Measurements from ENCODE around the gene C16orf54. TPM values are rescaled to one million over a fixed set of nuclear protein-coding genes. Genes with fewer than 3 reads are reported as not detected.
"Not testable (repeated sequence)": the region's sequence is repeated elsewhere in the genome, so short reads cannot be mapped to it uniquely, and the experiment has no call there.

C16orf54 gene
- polyA plus RNA-seq, 4 donors: 0.16 to 0.42 (median 0.26) TPM

DNA sequence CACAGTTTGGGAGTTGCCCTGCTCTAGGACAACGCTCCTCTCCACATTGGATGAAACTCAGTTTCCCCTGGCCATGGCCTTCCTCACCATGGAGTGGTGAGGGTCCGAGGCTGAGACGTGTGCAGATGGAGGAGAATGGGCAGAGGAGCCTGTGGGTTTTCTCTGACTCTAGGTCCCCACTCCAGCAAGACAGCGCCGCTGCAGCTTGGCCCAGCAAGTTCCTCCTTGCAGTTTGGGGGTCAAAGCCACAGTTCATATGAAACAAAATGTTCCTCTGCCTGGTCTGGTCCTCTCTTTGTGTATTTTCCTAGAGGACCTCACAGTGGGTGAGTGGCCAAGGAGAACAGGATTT is 2.3 kb downstream of the C16orf54 start:
- DNase-seq (ENCODE audit: low read depth in 4 of 4, low spot score in 3 of 4): no peak

DNA sequence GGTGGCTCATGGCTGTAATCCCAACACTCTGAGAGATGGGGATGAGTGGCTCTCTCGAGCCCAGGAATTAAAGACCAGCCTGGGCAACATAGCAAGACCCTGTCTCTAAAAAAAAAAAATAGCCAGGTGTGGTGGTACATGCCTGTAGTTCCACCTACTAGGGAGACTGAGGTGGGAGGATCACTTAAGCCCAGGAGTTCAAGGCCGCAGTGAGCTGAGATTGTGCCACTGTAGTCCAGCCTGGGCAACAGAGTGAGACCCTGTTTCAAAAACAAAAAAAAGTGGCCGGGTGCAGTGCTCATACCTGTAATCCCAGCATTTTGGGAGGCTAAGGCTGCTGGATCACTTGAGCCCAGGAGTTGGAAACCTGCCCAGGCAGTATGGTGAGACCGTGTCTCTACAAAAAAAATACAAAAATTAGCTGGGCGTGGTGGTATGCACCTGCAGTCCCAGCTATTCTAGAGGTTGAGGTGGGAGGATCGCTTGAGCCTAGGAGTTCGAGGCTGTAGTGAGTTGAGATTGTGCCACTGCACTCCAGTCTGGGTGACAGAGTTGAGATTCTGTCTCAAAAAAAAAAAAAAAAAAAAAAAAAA is 3.0 kb downstream of the C16orf54 start:
- no peak for DNase-seq (ENCODE audit: low read depth in 4 of 4, low spot score in 3 of 4)

DNA sequence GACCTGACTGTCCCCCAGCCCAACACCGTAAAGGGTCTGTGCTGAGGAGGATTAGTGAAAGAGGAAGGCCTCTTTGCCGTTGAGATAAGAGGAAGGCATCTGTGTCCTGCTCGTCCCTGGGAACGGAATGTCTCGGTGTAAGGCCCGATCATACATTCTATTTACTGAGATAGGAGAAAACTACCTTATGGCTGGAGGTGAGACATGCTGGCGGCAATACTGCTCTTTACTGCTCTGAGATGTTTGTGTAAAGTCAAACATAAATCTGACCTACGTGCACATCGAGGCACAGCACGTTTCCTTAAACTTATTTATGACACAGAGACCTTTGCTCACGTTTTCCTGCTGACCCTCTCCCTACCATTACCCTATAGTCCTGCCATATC is 5.2 kb downstream of the C16orf54 start:
- DNase-seq (ENCODE audit: low read depth in 4 of 4, low spot score in 3 of 4): not testable (repeated sequence)

DNA sequence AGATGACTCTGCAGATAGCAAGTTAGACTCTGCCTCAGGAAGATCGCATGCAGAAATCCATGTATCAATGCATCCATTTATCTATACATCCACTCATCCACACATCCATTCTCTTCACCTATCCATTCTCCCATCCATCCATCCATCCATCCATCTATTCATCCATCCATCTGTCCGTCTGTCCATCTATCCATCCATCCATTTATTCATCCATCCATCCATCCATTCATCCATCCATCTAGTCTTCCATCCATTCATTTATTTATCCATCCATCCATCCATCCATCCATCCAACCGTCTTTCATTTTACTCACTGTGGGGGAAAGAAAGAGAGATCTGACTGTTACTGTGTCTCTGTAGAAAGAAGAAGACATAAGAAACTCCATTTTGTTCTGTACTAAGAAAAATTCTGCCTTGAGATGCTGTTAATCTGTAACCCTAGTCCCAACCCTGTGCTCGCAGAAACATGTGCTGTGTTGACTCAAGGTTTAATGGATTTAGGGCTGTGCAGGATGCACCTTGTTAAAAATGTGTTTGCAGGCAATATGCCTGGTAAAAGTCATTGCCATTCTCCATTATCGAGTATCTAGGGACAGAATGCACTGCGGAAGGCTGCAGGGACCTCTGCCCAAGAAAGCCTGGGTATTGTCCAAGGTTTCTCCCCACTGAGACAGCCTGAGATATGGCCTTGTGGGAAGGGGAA is 5.7 kb downstream of the C16orf54 start:
- DNase-seq (ENCODE audit: low read depth in 4 of 4, low spot score in 3 of 4): not testable (repeated sequence)

DNA sequence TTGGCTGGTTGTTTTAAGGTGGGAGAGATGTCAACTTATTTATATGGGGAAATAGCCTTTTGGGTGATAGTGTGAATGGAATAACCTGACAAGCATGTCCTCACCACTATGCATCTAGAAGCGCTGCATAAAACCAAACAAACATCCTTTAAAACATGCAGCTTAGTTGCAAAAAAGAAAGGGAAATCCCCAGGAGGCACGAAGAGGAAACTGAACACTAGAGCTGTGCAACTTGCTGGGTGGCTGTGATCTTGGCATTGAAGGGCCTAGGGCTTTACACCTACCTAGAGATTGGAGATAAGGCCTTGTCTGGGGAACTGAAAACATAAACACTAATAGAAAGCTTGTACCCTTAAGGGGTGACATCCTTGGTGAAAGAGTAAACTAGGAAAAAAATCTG is 7.3 kb downstream of the C16orf54 start:
- no peak for DNase-seq (ENCODE audit: low read depth in 4 of 4, low spot score in 3 of 4)

DNA sequence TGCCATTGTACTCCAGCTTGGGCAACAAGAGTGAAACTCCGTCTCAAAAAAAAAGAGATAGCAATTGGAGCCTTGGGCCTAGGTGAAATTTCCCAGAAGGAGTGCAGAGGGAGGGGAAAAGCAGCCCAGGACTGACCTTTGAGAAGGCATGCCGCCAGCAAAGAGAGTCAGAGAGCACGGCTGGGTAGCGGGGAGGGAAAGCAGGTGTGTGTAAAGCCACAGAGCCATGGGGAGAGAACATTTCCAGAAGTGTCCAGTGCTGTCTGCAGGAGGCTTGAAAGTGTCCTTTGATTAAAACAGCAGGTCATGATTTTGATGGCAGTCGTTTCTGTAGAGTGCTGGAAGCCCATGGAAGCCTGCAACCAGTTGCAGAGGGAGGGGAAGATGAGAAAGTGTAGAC is 8.1 kb downstream of the C16orf54 start:
- no peak for DNase-seq (ENCODE audit: low read depth in 4 of 4, low spot score in 3 of 4)

DNA sequence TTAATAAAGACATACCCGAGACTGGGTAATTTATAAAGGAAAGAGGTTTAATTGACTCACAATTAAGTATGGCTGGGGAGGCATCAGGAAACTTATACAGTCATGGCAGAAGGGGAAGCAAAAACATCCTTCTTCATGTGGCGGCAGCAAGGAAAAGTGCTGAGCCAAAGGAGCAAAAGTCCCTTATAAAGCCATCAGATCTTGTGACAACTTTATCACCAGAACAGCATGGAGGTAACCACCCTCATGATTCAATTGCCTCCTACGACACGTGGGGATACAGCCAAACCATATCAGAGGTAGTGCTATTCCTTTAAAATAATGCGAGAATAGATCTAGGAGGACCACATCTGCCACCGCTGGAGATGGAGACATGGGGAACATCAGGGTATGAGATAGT is 9.0 kb downstream of the C16orf54 start:
- DNase-seq (ENCODE audit: low read depth in 4 of 4, low spot score in 3 of 4): no peak

DNA sequence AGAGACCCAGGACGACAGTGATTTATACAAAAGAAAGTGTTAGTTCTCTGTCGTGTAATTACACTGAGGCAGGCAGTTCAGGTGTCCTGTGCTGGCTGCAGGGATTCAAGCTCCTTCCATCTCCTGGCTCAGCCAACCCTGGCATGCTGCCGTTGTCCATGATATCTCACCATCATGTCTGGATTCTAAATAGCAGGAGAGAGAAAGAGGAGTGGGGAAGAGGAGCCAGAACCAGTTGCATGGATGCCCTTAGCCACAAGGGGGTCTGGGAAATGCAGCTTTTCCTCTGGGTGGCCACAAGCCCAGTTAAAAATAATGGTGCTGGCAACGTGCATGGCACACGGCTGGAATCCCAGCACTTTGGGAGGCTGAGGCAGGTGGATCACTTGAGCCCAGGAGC is 9.7 kb downstream of the C16orf54 start:
- DNase-seq (ENCODE audit: low read depth in 4 of 4, low spot score in 3 of 4): no peak

DNA sequence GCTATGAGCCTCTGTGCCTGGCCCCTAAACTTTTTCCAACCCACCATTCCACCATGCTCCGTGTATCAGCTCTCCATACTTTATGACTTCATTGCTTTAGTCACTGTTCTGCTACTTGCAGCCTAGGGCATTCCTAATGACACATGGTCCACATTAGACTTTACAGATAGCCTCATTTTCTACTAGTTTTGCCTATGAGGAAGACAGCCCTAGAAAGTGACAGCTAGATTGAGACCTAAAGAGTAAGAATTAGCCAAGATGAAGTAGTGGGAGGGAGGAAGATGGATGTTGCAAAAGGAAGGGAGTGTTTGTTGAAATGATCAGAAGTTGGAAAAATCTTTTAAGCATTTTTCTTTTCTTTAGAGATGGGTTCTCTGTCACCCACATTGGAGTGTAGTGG is 11.0 kb downstream of the C16orf54 start:
- DNase-seq (ENCODE audit: low read depth in 4 of 4, low spot score in 3 of 4): no peak

DNA sequence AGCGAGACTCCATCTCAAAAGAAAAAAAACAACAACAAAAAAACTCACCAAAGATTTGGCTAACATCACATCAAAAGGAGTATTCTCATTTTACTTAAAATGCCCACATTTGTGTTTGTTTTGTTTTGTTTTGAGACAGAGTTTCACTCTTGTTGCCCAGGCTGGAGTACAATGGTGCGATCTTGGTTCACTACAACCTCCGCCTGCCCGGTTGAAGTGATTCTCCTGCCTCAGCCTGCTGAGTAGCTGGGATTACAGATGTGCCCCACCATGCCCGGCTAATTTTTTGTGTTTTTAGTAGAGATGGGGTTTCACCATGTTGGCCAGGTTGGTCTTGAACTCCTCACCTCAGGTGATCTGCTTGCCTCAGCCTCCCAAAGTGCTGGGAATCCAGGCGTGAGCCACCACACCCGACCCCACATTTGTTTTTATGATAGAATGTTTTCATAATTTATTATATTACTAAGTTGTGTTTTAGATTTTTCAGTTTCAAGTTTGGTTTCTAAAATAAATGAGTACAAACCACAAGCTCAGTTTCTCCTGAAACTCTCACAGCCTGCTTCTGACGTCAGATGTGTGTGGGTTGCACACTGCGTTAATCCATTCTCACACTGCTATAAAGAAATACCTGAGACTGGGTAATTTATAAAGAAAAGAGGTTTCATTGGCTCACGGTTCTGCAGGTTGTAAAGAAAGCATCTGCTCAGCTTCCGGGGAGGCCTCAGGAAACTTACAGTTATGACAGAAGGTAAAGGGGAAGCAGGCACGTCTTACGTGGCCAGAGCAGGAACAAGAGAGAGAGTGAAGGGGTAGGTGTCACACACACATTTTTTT is 13.8 kb downstream of the C16orf54 start:
- DNase-seq (ENCODE audit: low read depth in 4 of 4, low spot score in 3 of 4): not testable (repeated sequence)

DNA sequence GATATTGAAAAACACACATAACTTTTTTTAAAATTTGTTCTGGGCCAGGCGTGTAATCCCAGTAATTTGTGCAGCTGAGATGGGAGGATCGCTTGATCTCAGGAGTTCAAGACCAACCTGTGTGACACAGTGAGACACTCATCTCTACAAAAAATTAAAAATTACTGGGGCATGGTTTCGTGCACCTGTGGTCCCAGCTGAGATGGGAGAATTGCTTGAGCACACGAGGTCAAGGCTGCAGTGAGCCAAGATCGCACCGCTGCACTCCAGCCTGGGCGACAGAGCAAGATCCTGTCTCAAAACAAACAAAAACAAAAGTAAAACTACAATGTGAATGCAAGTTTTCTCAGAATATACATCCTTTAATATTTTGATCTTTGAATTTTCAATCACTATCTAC is 15.1 kb downstream of the C16orf54 start:
- no peak for DNase-seq (ENCODE audit: low read depth in 4 of 4, low spot score in 3 of 4)

DNA sequence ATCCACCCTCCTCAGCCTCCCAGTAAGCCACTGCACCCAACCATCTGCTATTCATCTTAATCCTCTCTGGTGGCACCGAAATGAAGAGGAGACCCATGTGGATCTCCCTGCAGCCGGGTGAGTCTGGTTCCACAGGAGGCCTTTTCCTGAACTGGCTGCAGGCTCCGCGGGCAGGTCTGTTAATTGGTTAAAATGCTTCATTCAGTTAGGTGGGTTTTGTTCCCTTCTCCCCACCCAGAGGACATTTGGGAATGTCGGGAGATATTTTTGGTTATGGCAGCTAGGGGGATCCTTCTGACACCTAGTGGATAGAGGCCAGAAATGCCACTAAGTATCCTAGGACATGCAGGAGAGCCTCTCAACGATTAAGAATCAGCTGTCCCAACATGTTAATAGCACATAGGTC is 16.7 kb downstream of the C16orf54 start:
- peak in 2 of 4 donors; percentile 3 to 27 for DNase-seq (ENCODE audit: low read depth in 4 of 4, low spot score in 3 of 4)

DNA sequence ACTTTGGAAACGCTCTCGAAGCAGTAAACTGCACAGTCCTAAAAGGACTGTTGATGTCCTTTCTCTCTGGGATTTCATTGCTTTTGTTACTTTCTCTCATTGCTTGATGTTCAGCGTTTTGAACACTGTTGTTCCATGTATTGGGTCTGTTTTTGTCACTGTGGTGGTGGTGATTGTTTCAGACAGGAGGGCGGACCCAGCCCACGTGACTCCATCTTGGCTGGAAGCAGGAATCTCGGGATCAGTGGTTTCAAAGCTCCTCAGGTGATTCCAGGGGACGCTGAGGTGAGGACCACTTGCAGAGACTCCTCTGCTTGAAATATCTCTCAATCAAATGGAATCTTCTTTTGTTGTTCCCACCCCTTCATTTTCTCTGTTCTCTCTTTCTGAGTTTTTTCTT is 18.3 kb downstream of the C16orf54 start:
- no peak for DNase-seq (ENCODE audit: low read depth in 4 of 4, low spot score in 3 of 4)

DNA sequence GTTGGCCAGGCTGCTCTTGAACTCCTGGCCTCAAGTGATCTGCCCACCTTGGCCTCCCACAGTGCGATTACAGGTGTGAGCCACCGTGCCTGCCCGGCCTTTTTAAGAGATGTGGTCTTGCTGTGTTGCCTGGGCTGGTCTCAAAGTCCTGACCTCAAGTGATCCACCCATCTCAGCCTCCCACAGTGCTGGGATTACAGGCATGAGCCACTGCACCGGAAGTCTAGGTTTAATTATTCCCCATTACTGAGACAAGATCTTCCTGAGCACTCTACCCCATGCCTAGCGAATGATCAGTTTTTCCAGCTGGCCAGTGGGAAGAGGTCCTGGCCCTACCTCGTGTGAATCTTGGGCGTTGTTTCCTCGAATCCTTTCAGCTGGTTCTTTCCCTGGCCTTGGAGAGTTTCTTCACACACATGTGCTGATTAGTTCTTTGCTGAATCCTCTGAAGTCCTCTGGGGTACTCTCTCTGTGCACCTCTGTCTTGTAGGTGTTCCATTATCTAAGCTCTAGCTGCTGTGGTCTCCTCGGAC is 18.9 kb downstream of the C16orf54 start:
- no peak for DNase-seq (ENCODE audit: low read depth in 4 of 4, low spot score in 3 of 4)

DNA sequence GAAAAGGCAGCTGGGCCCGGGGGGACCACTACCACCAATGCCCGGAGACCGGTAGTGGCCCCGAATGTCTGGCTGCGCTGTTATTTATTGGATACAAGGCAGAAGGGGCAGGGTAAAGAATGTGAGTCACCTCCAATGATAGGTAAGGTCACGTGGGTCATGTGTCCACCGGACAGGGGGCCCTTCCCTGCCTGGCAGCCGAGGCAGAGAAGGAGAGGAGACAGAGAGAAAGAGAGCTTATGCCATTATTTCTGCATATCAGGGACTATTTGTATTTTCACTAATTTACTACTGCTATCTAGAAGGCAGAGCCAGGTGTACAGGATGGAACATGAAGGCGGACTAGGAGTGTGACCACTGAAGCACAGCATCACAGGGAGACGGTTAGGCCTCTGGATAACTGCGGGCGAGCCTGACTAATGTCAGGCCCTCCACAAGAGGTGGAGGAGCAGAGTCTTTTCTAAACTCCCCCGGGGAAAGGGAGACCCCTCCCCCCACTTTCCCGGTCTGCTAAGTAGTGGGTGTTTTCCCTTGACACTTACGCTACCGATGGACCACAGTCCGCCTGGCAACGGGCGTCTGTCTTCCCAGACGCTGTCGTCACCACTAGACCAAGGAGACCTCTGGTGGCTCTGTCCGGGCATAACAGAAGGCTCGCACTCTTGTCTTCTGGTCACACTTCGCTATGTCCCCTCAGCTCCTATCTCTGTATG is 24.5 kb downstream of the C16orf54 start:
- DNase-seq (ENCODE audit: low read depth in 4 of 4, low spot score in 3 of 4): peak in 2 of 4 donors; percentile 42 to 51

DNA sequence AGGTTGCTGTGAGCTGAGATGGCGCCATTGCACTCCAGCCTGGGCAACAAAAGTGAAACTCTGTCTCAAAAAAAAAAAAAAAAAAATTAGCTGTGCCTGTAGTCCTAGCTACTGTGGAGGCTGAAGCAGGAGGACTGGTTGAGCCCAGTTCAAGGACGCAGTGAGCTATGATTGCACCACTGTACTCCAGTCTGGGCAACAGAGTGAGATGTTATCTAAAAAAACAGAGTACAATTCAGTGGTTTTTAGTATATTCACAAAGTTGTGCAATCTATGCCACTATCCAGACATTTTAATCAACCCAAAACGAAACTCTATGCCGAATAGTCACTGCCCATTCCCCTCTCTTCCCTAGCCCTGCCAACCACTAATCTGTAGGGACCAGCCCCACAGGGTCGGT is 25.1 kb downstream of the C16orf54 start:
- no peak for DNase-seq (ENCODE audit: low read depth in 4 of 4, low spot score in 3 of 4)

DNA sequence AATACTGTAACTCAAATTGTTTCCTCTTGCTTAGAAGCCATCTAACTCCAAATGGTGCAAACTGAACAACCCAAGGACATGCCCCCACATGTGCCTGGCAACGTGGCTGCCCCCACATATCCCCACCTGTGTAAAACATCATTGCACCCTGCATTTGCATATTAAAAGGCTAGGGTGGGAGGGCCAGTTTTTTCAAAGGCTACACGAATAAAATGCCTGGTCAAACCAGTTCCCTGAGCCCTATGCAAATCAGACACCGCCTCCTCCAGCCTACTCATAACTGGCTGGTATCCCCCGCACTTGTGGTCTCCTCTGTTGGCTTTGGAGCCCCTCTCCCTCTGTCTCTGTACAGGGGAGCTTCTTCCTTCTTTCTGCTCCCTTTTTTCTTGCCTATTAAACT is 26.7 kb downstream of the C16orf54 start:
- no peak for DNase-seq (ENCODE audit: low read depth in 4 of 4, low spot score in 3 of 4)

DNA sequence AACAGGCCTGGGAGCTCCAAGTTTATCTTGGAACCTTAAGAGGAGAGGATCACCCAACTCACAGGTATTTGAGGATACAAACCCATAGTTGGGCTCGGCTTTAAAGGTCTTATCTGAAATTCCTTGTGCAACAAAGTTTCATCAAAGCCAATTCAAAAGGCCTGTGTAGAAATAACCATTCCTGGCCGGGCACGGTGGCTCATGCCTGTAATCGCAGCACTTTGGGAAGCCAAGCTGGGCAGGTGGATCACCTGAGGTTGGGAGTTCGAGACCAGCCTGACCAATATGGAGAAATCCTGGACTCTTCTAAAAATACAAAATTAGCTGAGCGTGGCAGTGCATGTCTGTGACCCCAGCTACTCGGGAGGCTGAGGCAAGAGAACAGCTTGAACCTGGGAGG is 28.7 kb downstream of the C16orf54 start:
- DNase-seq (ENCODE audit: low read depth in 4 of 4, low spot score in 3 of 4): no peak

DNA sequence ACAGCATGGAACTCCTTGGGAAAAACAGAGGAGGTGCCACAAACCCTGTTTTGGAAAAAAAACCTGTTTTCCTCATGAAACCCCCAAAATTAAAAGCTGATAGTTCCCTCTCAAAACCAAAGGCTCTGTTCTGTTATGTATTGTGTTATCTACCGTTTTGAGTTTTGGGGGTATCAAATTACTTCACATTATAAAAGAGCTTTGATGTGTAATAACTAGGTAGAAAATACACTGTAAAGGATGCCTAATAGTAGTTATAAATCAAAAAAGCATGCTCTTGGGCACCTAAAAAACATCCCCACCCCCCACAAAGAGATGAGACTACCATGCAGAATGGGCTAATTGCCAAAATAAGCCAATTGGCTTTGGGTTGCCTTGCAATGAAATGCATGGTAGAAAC is 30.8 kb downstream of the C16orf54 start:
- no peak for DNase-seq (ENCODE audit: low read depth in 4 of 4, low spot score in 3 of 4)

DNA sequence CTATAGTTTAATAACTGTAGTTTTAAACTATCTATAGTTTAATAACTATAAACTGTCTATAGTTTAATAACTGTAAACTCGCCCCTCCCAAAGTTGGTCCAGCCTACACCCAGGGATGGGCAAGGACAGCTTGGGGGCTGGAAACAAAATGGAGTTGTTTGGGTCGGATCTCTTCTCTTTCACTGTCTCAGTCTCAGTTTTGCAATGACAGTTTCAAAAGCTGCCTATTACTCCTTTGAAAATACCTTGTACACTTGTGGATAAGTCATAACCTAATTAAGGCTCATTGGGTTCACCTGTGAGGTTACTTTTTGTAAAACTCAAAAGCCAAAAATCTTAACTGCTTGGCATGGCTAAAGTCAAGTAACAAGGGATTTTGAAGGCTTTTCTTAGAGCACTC is 31.4 kb downstream of the C16orf54 start:
- DNase-seq (ENCODE audit: low read depth in 4 of 4, low spot score in 3 of 4): no peak

DNA sequence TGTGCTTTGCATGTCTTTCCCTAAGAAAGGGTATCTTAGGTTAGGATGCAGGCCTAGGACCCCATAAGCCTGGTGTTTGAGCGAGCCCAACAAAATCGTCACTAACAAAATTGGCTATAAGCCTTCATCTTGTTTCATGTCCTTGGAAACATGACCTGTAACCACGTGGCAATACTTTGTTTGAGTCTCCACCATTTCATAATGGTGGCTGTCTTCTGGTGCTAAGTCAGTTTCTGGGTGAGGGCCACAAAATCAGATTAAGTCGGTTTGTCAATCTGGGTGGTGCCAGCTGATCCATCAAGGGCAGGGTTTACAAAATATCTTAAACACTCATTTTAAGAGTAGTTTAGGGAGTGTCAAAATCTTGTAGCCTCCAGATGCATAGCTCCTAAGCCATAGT is 33.0 kb downstream of the C16orf54 start:
- DNase-seq (ENCODE audit: low read depth in 4 of 4, low spot score in 3 of 4): no peak

Measured in left renal pelvis (tissue), 4 donors.